ENCODE results near the gene ZNF341.

The ZNF341 gene

DNA sequence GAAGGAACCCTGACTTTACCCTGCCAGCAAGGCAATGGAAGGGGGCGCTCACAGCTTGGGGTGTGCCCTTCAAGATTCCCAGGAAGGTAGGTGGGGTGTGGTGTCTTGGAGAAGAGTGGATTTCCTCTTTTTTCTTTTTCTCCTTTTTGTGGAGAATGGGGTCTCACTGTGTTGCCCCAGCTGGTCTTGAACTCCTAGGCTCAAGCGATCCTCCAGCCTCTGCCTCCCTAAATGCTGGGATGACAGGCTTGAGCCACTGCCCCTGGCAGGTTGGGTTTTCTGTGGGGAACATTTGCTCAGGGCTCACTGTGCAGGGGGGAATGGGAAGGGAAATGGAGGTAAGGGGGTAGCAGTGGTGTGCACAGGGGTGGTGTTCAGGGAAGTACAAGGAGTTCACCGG, 4.0 kb upstream of the ZNF341 start:
- CTCF ChIA-PET, result no interaction called here
- DNase-seq (ENCODE audit: low spot score), result no peak
- TF ChIP-seq, protein P1, sequence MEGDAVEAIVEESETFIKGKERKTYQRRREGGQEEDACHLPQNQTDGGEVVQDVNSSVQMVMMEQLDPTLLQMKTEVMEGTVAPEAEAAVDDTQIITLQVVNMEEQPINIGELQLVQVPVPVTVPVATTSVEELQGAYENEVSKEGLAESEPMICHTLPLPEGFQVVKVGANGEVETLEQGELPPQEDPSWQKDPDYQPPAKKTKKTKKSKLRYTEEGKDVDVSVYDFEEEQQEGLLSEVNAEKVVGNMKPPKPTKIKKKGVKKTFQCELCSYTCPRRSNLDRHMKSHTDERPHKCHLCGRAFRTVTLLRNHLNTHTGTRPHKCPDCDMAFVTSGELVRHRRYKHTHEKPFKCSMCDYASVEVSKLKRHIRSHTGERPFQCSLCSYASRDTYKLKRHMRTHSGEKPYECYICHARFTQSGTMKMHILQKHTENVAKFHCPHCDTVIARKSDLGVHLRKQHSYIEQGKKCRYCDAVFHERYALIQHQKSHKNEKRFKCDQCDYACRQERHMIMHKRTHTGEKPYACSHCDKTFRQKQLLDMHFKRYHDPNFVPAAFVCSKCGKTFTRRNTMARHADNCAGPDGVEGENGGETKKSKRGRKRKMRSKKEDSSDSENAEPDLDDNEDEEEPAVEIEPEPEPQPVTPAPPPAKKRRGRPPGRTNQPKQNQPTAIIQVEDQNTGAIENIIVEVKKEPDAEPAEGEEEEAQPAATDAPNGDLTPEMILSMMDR (conservative IDR thresholded peaks at IDR 0.05; ENCODE audit: low read depth), result no peak

DNA sequence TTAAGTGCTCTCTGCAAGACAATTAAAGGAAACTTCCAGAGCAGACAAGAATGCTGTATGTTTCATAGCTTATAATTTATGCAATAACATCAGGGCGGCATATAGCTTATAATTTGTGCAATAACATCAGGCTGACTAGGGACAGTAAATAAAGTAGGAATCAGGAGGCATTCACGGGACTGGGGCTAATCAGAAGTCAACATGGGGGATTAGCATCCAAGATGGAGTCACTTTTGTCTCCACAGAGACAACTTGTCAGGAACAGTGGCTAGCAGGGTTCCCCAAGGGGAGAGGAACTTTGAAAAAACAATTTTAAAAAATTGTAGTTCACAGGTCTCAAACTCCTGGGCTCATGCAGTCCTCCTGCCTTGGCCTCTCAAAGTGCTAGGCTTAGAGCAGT, 3.3 kb upstream of the ZNF341 start:
- DNase-seq (ENCODE audit: low spot score), result no peak
- ChIA-PET CTCF (no interaction called here), POLR2A (ENCODE audit: low non-redundant PET) (no interaction called here)
- TF ChIP-seq, protein P1 (conservative IDR thresholded peaks at IDR 0.05; ENCODE audit: low read depth), result no peak
- H3K27ac ChIP-seq, result no peak overlapping the region

More for the DNA sequence above, 4.0 kb upstream of the ZNF341 start:
- H3K27ac ChIP-seq, result no peak overlapping the region
- POLR2A ChIA-PET (ENCODE audit: low non-redundant PET), result no interaction called here

DNA sequence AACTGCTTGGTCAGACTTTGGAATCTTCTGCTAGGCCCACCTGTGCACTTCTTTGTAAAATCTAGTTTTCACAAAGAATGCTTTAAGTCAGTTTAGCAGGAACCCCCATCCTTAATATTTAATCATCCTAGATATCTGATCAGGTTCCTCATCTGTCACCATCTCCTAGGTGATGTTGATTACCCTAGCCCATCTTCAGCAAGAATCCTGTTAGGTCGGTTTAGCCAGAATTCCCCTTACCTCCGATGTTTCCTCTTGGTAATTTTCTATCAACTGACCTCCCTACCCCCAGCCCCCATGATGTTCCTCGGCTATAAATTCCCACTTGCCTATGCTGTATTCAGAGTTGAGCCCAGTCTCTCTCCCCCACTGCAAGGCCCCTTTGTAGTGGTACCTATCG, 2.7 kb upstream of the ZNF341 start:
- DNase-seq (ENCODE audit: low spot score), result no peak
- no peak overlapping the region for H3K27ac ChIP-seq
- TF ChIP-seq, protein P1 (conservative IDR thresholded peaks at IDR 0.05; ENCODE audit: low read depth), result no peak
- ChIA-PET CTCF (no interaction called here), POLR2A (ENCODE audit: low non-redundant PET) (no interaction called here)

DNA sequence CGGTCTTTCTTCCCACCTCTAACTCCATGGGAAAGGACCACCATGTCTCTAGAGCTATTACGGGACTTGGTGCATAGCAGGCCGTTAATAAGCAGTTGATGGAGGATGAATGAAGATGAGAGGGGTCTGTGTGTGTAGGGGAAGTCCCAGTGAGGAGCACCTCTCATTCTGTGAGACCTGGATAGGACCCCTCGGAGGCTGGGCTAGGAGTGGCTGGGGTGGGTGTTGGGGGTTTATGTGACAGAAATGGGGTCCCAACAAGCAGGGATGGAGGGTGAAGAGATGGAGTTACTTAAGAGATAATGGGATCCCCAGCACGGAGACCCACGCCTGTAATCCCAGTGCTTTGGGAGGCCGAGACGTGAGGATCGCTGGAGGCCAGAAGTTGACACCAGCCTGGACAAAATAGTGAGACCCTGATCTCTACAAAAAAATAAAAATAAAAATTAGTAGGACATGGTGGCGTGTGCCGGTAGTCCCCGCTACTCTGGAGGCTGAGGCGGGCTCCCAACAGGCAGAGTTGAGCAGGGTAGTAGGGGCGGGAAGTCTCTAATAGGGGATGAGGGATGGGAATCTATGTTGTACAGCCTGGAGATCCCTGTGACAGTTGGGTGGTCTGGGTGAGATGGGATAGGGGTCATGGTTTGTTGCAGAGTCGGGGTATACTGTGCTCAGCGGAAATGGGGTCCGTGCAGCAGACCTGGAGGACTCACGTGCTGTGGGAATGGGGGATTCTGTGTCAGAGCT, 677 bp upstream of the ZNF341 start:
- DNase-seq (ENCODE audit: low spot score), result no peak
- TF ChIP-seq, protein P1 (conservative IDR thresholded peaks at IDR 0.05; ENCODE audit: low read depth), result no peak
- POLR2A ChIA-PET (ENCODE audit: low non-redundant PET), result interaction anchor here (0.6 to 1.0 kb wide), 3 partner anchors 10 to 344 kb away, joined by 3 to 5 read pairs (median 3); no protein-coding TSS in a partner anchor
- CTCF ChIA-PET, result interaction anchor here (0.8 to 1.8 kb wide), 2 partner anchors 80 to 116 kb away, joined by 3 to 6 read pairs; partner anchors contain the start of gene CHMP4B
- H3K27ac ChIP-seq, result peak overlapping the region; percentile 92

DNA sequence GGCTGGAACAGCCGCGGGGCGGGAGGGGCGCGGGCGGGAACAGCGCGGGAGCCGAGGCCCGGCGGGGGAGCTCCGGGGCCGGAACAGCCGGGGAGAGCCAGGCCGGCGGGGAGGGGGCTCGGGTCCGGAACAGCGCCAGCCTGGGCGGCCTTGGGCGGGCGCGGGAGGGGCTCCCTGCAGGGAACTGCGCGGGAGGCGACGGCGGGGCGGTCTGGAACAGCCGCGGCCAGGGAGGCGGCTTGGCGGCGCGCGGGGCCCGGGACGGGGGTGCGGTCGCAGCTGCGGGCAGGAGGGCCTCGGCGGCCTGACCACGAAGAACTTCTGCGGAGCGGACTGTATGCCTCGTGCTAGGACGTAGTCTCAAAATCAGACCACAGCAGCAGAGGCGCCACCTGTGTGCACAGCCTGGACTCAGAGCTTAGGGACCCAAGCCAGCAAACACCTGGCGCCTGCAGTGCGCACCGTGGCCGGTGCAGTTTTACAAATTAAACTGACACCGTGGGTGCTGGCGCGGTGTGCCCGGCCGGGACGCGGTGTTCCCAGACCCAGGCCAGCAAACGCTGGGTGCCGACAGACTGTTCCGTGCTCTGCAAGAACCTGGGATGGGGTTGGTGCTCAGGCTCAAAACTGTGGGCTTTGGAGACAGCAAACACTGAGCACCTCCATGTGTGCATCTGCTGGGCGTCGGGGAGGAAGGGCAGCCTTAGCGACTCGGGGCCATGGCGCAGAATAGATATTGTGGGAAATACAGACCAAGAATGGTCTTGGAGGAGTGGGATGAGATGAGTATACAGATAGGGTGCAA, 572 bp downstream of the ZNF341 start:
- peak overlapping the region; percentile 92 for H3K27ac ChIP-seq
- CTCF ChIA-PET, result interaction anchor here (0.6 to 1.8 kb wide), 7 partner anchors 9 to 79 kb away, joined by 3 to 7 read pairs (median 5); partner anchors contain the start of gene CHMP4B
- DNase-seq (ENCODE audit: low spot score), result peak; percentile 85
- TF ChIP-seq, protein P1 (conservative IDR thresholded peaks at IDR 0.05; ENCODE audit: low read depth), result no peak
- POLR2A ChIA-PET (ENCODE audit: low non-redundant PET), result interaction anchor here (0.7 to 1.4 kb wide), 6 partner anchors 8 to 78 kb away, joined by 3 to 6 read pairs (median 4); partner anchors contain the start of genes CHMP4B and PXMP4
